MG63 (cell line): Measurements from ENCODE around the gene MED13L. TPM values are rescaled to one million over a fixed set of nuclear protein-coding genes. Genes with fewer than 3 reads are reported as not detected.

Source experiments
- DNase-seq: peaks from one replicate; pipeline ENCODE4 v3.0.0-alpha.2; 2020
- H3K27me3 ChIP-seq: fragments of 250-450 bp; sonication (Bioruptor Pico); 2 replicates; pipeline ENCODE4 v1.5.1; 2020; ENCODE audit warnings: mild to moderate bottlenecking, moderate library complexity
- H3K36me3 ChIP-seq: fragments of 250-450 bp; sonication (Bioruptor Pico); 2 replicates; pipeline ENCODE4 v1.5.1; 2020; ENCODE audit warnings: mild to moderate bottlenecking, moderate library complexity
- H3K4me3 ChIP-seq: fragments of 250-450 bp; sonication (Bioruptor Pico); 2 replicates; pipeline ENCODE4 v1.5.1; 2020; ENCODE audit warnings: mild to moderate bottlenecking, moderate library complexity
- H3K9me3 ChIP-seq: fragments of 250-450 bp; sonication (Bioruptor Pico); 2 replicates; pipeline ENCODE4 v1.5.1; 2020; ENCODE audit warnings: mild to moderate bottlenecking, moderate library complexity
- total RNA-seq: library from RNA; depleted of rRNA; stranded (reverse); fragments of >200 nt; shearing (Covaris generic); gene quantifications from 2 replicates; pipeline ENCODE4 v1.2.3, GENCODE V29; 2014; ENCODE audit warnings: low replicate concordance

Gene MED13L
- total RNA-seq, 1 experiment from 2014 or later, result 16.1 TPM

- H3K27me3 ChIP-seq, result no peaks in the 10 kb centered on the region
- no peaks in the 10 kb centered on the region for H3K36me3 ChIP-seq
- no peak for DNase-seq
- no peak overlapping the region for H3K4me3 ChIP-seq
- H3K9me3 ChIP-seq, result no peaks in the 10 kb centered on the region
These were observed 10.7 kb downstream of the MED13L start for GRCh38 chr12:116266631-116267349.

- Histone ChIP-seq H3K4me3 (no peak overlapping the region), H3K9me3 (no peaks in the 10 kb centered on the region), H3K36me3 (no peaks in the 10 kb centered on the region), H3K27me3 (no peaks in the 10 kb centered on the region)
- no peak for DNase-seq
These were observed 11.3 kb downstream of the MED13L start for GRCh38 chr12:116266168-116266601.

- H3K36me3 ChIP-seq, result no peaks in the 10 kb centered on the region
- DNase-seq, result no peak
- no peak overlapping the region for H3K4me3 ChIP-seq
- H3K9me3 ChIP-seq, result no peaks in the 10 kb centered on the region
- no peaks in the 10 kb centered on the region for H3K27me3 ChIP-seq
These were observed 11.9 kb downstream of the MED13L start for GRCh38 chr12:116265351-116266147.

- no peak overlapping the region for H3K4me3 ChIP-seq
- no peaks in the 10 kb centered on the region for H3K36me3 ChIP-seq
- DNase-seq, result no peak
- no peaks in the 10 kb centered on the region for H3K27me3 ChIP-seq
- H3K9me3 ChIP-seq, result no peaks in the 10 kb centered on the region
These were observed 12.9 kb downstream of the MED13L start for GRCh38 chr12:116264525-116265070.

GRCh38 chr12:116263844-116264243 lies 13.6 kb downstream of the MED13L start:
- Histone ChIP-seq H3K9me3 (no peaks in the 10 kb centered on the region), H3K27me3 (no peaks in the 10 kb centered on the region), H3K36me3 (no peaks in the 10 kb centered on the region), H3K4me3 (no peak overlapping the region)
- DNase-seq, result no peak

GRCh38 chr12:116263431-116263830 lies 14.1 kb downstream of the MED13L start:
- DNase-seq, result no peak
- Histone ChIP-seq H3K27me3 (no peaks in the 10 kb centered on the region), H3K9me3 (no peaks in the 10 kb centered on the region), H3K36me3 (no peaks in the 10 kb centered on the region), H3K4me3 (no peak overlapping the region)

- Histone ChIP-seq H3K36me3 (no peaks in the 10 kb centered on the region), H3K27me3 (no peaks in the 10 kb centered on the region), H3K9me3 (no peaks in the 10 kb centered on the region), H3K4me3 (no peak overlapping the region)
- no peak for DNase-seq
These were observed 14.8 kb downstream of the MED13L start for GRCh38 chr12:116262741-116263140.

- Histone ChIP-seq H3K9me3 (no peaks in the 10 kb centered on the region), H3K4me3 (no peak overlapping the region), H3K27me3 (no peaks in the 10 kb centered on the region), H3K36me3 (no peaks in the 10 kb centered on the region)
- DNase-seq, result no peak
These were observed 15.9 kb downstream of the MED13L start for GRCh38 chr12:116261525-116262100.

GRCh38 chr12:116259800-116260577 lies 17.5 kb downstream of the MED13L start:
- Histone ChIP-seq H3K36me3 (no peaks in the 10 kb centered on the region), H3K4me3 (no peak overlapping the region), H3K9me3 (no peaks in the 10 kb centered on the region), H3K27me3 (no peaks in the 10 kb centered on the region)
- no peak for DNase-seq

- Histone ChIP-seq H3K4me3 (no peak overlapping the region), H3K9me3 (peaks cover 3% of the 10 kb centered on the region; the same call in 1 of the 2 replicates), H3K27me3 (no peaks in the 10 kb centered on the region), H3K36me3 (no peaks in the 10 kb centered on the region)
- DNase-seq, result no peak
These were observed 19.7 kb downstream of the MED13L start for GRCh38 chr12:116257826-116258225.

- peaks cover 8% of the 10 kb centered on the region for H3K9me3 ChIP-seq
- no peaks in the 10 kb centered on the region for H3K36me3 ChIP-seq
- no peak for DNase-seq
- no peak overlapping the region for H3K4me3 ChIP-seq
- no peaks in the 10 kb centered on the region for H3K27me3 ChIP-seq
These were observed 20.3 kb downstream of the MED13L start for GRCh38 chr12:116257215-116257614.

GRCh38 chr12:116249938-116250337 lies 27.6 kb downstream of the MED13L start:
- no peak overlapping the region for H3K4me3 ChIP-seq
- peaks cover 30% of the 10 kb centered on the region for H3K9me3 ChIP-seq
- no peaks in the 10 kb centered on the region for H3K36me3 ChIP-seq
- no peak for DNase-seq
- H3K27me3 ChIP-seq, result no peaks in the 10 kb centered on the region

GRCh38 chr12:116248930-116249329 lies 28.6 kb downstream of the MED13L start:
- H3K9me3 ChIP-seq, result peaks cover 30% of the 10 kb centered on the region
- no peak overlapping the region for H3K4me3 ChIP-seq
- no peaks in the 10 kb centered on the region for H3K36me3 ChIP-seq
- no peak for DNase-seq
- H3K27me3 ChIP-seq, result no peaks in the 10 kb centered on the region

GRCh38 chr12:116248433-116248832 lies 29.1 kb downstream of the MED13L start:
- Histone ChIP-seq H3K4me3 (no peak overlapping the region), H3K27me3 (no peaks in the 10 kb centered on the region), H3K9me3 (peaks cover 30% of the 10 kb centered on the region), H3K36me3 (no peaks in the 10 kb centered on the region)
- DNase-seq, result no peak

- Histone ChIP-seq H3K27me3 (no peaks in the 10 kb centered on the region), H3K9me3 (peaks cover 23% of the 10 kb centered on the region), H3K36me3 (no peaks in the 10 kb centered on the region), H3K4me3 (no peak overlapping the region)
- DNase-seq, result no peak
These were observed 30.1 kb downstream of the MED13L start for GRCh38 chr12:116247377-116247776.

GRCh38 chr12:116246490-116247179 lies 30.9 kb downstream of the MED13L start:
- H3K36me3 ChIP-seq, result no peaks in the 10 kb centered on the region
- no peak for DNase-seq

More at GRCh38 chr12:116246490-116247179, 30.9 kb downstream of the MED13L start:
- Histone ChIP-seq H3K4me3 (no peak overlapping the region), H3K9me3 (peaks cover 18% of the 10 kb centered on the region), H3K27me3 (no peaks in the 10 kb centered on the region)
